ENCODE measurements around the gene RTF2. TPM values are rescaled to one million over a fixed set of nuclear protein-coding genes. Genes with fewer than 3 reads are reported as not detected.
"Not testable (repeated sequence)": the region's sequence is repeated elsewhere in the genome, so short reads cannot be mapped to it uniquely, and the experiment has no call there.

Gene RTF2
- total RNA-seq, 1 donor from 2014 or later: 88.7 TPM

GRCh38 chr20:56520746-56521354 lies 52.4 kb downstream of the RTF2 start:
- intact Hi-C loops (cut with DNase I); ATAC-seq: not testable (repeated sequence)

DNA sequence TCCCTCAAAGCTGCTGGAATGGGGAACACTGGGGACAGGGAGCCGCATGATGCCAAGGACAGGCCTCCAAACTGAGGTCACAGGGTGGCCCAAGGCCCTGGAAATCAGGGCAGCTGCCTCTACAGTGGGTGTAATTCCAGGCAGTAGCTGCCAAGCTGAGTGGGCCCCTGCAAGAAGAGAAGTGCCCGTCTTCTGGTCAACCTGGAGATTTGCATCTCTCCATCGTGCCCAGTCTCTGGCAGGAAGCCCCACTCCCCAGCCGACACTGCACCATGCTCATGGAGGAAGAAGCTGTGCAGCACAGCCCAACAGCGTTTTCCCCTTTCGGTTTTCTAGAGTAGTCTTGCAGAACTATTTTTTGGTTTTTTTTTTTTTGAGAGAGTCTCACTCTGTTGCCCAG lies 53.9 kb downstream of the RTF2 start:
- ATAC-seq (no peak), DNase-seq (ENCODE audit: low spot score) (peak; percentile 32)
- intact Hi-C loops (cut with DNase I): no loop called here

More at GRCh38 chr20:56520746-56521354, 52.4 kb downstream of the RTF2 start:
- peak; percentile 14 for DNase-seq (ENCODE audit: low spot score)

- intact Hi-C loops (cut with DNase I); ATAC-seq; DNase-seq (ENCODE audit: low spot score): not testable (repeated sequence)
Observed at GRCh38 chr20:56524444-56524843, 56.0 kb downstream of the RTF2 start, which contains the start of gene FAM209A. TSS of gene FAM209A (plus strand) at chr20:56524744. CDS start at chr20:56524809, 65 bp downstream.

DNA sequence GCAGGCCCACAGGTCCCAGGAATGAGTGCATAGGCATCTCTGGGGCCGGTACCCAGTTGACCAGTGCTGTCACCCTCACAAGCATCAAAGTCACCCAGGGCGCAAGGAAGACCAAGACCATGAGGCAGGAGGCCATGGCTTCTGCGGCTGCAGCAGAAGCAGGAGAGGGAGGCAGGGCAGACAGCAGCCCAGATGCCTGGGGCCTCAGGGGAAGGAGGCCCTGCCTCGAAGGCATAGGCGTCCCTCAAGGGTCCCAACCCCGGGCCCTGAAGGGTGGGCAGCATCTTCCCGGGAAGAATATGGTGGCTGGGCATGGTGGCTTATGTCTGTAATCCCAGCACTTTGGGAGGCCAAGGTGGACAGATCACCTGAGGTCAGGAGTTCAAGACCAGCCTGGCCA lies 59.1 kb downstream of the RTF2 start:
- intact Hi-C loops (cut with DNase I): no loop called here
- ATAC-seq: no peak
- DNase-seq (ENCODE audit: low spot score): no peak

- intact Hi-C loops (cut with DNase I); DNase-seq (ENCODE audit: low spot score); ATAC-seq: not testable (repeated sequence)
Observed at GRCh38 chr20:56532946-56533345, 64.5 kb downstream of the RTF2 start, which contains the start of gene FAM209B. TSS of gene FAM209B (plus strand) at chr20:56533246. CDS start at chr20:56533342, 96 bp downstream.

DNA sequence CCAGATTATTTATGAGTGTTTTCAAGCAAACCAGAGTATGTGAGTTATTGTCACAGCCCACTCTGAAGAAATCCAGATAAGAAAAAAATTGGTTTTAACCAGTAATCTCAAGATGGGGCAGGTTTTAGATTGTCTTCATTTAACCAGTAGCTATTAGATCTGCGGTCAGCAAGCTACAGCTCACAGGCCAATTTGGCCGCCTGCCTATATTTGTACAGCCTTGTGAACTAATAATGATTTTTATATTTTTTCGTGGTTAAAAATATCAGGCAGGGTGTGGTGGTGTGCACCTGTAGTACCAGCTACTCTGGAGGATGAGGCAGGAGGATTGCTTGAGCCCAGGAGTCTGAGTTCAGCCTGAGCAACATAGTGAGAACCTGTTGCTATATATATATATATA lies 69.6 kb downstream of the RTF2 start:
- no peak for ATAC-seq
- DNase-seq (ENCODE audit: low spot score): no peak
- intact Hi-C loops (cut with DNase I): no loop called here

- intact Hi-C loops (cut with DNase I): no loop called here
- ATAC-seq (no peak), DNase-seq (ENCODE audit: low spot score) (no peak)
Observed at GRCh38 chr20:56540415-56540814, 72.0 kb downstream of the RTF2 start.

GRCh38 chr20:56542489-56543030 lies 74.1 kb downstream of the RTF2 start:
- DNase-seq (ENCODE audit: low spot score) (no peak), ATAC-seq (no peak)
- intact Hi-C loops (cut with DNase I): no loop called here

DNA sequence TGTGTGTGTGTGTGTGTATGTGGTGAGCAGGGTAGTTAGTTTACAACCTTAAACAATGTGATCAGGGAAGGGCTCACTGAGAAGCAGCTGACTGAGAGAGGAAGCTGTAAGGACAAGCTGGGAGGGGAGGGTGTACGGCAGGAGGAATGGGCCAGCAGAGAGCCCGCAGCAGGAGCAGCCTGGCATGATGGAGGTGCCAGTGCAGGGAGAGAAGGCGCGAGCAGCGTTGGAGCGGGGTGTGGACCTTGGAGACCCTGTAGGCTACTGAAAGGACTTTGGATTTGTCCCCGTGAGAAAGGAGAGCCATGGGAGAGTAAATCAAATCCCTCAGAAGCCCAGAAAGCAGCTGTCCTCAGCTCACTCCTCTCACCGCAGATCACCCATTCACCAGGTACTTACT lies 83.1 kb downstream of the RTF2 start:
- peak; percentile 24 for ATAC-seq
- no peak for DNase-seq (ENCODE audit: low spot score)
- intact Hi-C loops (cut with DNase I): no loop called here

GRCh38 chr20:56552911-56553629 lies 84.6 kb downstream of the RTF2 start:
- intact Hi-C loops (cut with DNase I): no loop called here
- no peak for DNase-seq (ENCODE audit: low spot score)

GRCh38 chr20:56554869-56555268 lies 86.4 kb downstream of the RTF2 start:
- DNase-seq (ENCODE audit: low spot score) (no peak), ATAC-seq (peak; percentile 71)
- intact Hi-C loops (cut with DNase I): no loop called here

More at GRCh38 chr20:56552911-56553629, 84.6 kb downstream of the RTF2 start:
- no peak for ATAC-seq

GRCh38 chr20:56558968-56559367 lies 90.5 kb downstream of the RTF2 start:
- intact Hi-C loops (cut with DNase I): no loop called here
- DNase-seq (ENCODE audit: low spot score): no peak

GRCh38 chr20:56564526-56564925 lies 96.1 kb downstream of the RTF2 start:
- ATAC-seq; DNase-seq (ENCODE audit: low spot score); intact Hi-C loops (cut with DNase I): not testable (repeated sequence)

More at GRCh38 chr20:56558968-56559367, 90.5 kb downstream of the RTF2 start:
- no peak for ATAC-seq

- DNase-seq (ENCODE audit: low spot score) (no peak), ATAC-seq (no peak)
- intact Hi-C loops (cut with DNase I): no loop called here
Observed at GRCh38 chr20:56565511-56565910, 97.1 kb downstream of the RTF2 start.

DNA sequence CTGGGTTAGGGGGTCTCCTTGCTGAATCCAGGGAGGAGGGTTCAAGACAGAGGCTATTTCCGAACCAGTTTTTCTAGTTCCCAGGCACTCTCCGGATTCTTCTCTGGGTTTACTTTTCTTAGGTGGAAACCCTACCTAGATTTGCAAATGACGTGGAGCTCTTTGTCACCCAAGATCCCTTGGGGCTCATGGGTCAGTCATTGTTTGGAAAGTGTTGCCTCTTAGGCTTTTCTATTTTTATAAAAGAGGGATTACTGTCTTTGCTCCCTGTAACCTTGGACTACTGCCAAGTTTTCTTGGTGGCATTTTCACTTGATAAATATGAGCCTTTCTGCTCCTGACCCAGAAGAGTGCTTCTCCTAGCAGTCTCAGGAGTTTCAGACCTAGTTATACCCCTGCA lies 98.2 kb downstream of the RTF2 start:
- no peak for DNase-seq (ENCODE audit: low spot score)
- intact Hi-C loops (cut with DNase I): no loop called here
- no peak for ATAC-seq

Other genes with a start within 250 kb of the RTF2 start
- not detected for gene MC3R, start 219.9 kb upstream of the RTF2 start, total RNA-seq
- gene FAM210B, start 109.7 kb upstream of the RTF2 start, total RNA-seq: 76.0 TPM
- 1.4 TPM for gene AURKA, start 76.4 kb upstream of the RTF2 start, total RNA-seq
- 25.3 TPM for gene CSTF1, start 76.0 kb upstream of the RTF2 start, total RNA-seq
- 2.4 TPM for gene CASS4, start 56.4 kb upstream of the RTF2 start, total RNA-seq
- not detected for gene FAM209A, start 56.1 kb downstream of the RTF2 start, total RNA-seq
- gene FAM209B, start 64.6 kb downstream of the RTF2 start, total RNA-seq: not detected
- gene TFAP2C, start 160.7 kb downstream of the RTF2 start, total RNA-seq: 0.31 TPM

Data from sciatic nerve (tissue), 2 donors.